IPS-20b (cell line): Measurements from ENCODE around the gene ADGRF4.

ENCODE experiments used
- H3K27ac ChIP-seq: one replicate; pipeline ENCODE4 v1.5.1; 2013; ENCODE audit warnings: low read length
- H3K27me3 ChIP-seq: 2 replicates; pipeline ENCODE4 v1.6.1; 2013; ENCODE audit warnings: mild to moderate bottlenecking, low read length, inconsistent platforms; ENCODE audit not compliant: insufficient read depth
- H3K36me3 ChIP-seq: 2 replicates; pipeline ENCODE4 v1.6.1; 2013; ENCODE audit warnings: low read depth, mild to moderate bottlenecking, inconsistent platforms, low read length, moderate library complexity; ENCODE audit not compliant: insufficient read depth
- H3K4me1 ChIP-seq: 2 replicates; pipeline ENCODE4 v1.6.1; 2013; ENCODE audit warnings: mild to moderate bottlenecking, control low read depth, inconsistent platforms, low read length, moderate library complexity; ENCODE audit not compliant: insufficient read depth
- H3K4me3 ChIP-seq: 2 replicates; pipeline ENCODE4 v1.5.1; 2013; ENCODE audit warnings: mild to moderate bottlenecking, low read length, inconsistent platforms
- H3K9ac ChIP-seq: 2 replicates; pipeline ENCODE4 v1.6.1; 2013; ENCODE audit warnings: low read depth, mild to moderate bottlenecking, inconsistent platforms, low read length, moderate library complexity
- H3K9me3 ChIP-seq: 2 replicates; pipeline ENCODE4 v1.6.1; 2013; ENCODE audit warnings: mild to moderate bottlenecking, low read depth, low read length, inconsistent platforms; ENCODE audit not compliant: insufficient read depth

The ADGRF4 gene

DNA sequence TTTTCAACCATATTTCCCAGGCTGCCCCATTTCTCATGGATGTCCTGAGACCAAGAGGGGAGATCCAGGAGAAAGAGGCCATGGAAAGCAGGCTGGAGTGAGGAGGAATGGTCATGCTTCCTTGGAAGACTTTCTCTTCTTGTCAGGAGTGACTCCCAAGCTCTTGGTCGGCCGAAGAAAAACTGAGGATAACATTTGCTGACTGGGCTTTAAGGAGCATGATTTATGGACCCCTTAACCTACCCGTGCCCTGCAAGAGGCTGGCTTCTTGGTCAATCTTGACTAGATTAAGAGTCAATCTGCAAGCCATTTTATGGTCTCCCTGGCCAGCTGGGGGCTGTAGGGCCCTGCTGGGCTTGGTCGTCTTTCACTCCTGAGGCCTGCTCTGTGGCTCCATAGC is 22.8 kb downstream of the ADGRF4 start:
- Histone ChIP-seq H3K4me3 (no peak overlapping the region), H3K27me3 (no peaks in the 10 kb centered on the region), H3K9me3 (no peaks in the 10 kb centered on the region), H3K4me1 (no peaks in the 10 kb centered on the region), H3K36me3 (no peaks in the 10 kb centered on the region), H3K9ac (no peak overlapping the region), H3K27ac (no peak overlapping the region)

DNA sequence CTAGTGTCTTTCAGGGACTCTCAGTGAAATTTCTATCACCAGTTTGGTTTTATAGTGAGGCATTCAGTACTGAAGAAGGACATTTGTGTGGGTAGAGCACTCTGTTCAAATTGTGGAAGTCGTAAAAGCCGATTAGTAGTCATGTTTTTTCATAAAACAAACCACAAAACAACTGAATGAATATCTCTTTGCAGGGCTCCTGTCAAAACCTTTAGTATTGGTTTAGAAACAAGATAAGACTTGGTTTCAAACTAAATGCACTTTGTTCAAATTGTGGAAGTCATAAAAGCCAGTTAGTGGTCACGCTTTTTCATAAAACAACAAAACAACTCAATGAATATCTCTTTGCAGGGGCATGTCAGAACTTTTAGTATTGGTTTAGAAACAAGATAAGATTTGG is 23.8 kb downstream of the ADGRF4 start:
- Histone ChIP-seq H3K36me3 (no peaks in the 10 kb centered on the region), H3K27me3 (no peaks in the 10 kb centered on the region), H3K9ac (no peak overlapping the region), H3K27ac (no peak overlapping the region), H3K4me1 (no peaks in the 10 kb centered on the region), H3K4me3 (no peak overlapping the region), H3K9me3 (no peaks in the 10 kb centered on the region)

DNA sequence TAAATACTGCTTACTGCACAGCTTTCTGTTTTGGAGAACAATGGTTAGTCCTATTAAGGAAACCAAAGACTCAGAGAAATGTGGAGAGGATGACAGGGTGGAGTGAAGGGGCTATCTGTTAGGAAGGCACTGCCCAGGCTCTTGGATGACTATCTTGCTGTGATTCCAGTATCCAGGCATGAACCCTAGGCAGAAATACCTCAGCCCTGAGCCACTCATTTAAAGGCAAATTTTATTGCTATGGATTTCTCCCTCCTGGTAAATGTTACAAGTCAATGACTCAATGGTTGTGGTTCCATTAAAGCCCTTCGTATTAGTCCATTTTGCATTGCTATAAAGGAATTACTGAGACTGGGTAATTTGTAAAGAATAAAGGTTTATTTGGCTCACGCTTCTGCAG is 25.9 kb downstream of the ADGRF4 start:
- Histone ChIP-seq H3K4me3 (no peak overlapping the region), H3K36me3 (no peaks in the 10 kb centered on the region), H3K4me1 (no peaks in the 10 kb centered on the region), H3K27me3 (no peaks in the 10 kb centered on the region), H3K9ac (no peak overlapping the region), H3K9me3 (no peaks in the 10 kb centered on the region), H3K27ac (no peak overlapping the region)

DNA sequence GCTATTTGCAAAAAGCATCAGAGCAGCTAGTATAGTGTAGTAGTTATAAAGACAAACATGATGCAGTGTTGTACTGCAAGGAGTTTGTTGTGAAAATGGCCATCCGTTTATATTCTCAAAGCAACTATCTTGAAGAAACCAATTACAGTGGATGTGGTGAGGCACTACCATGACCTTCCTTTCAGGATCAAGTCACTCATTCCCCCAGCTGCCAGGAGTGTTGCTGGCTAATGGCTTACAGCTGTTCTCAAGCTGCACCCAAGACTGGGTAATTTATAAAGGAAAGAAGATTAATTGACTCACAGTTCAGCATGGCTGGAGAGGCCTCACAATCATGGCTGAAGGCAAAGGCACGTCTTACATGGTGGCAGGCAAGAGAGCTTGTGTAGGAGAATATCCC is 29.0 kb downstream of the ADGRF4 start:
- Histone ChIP-seq H3K36me3 (no peaks in the 10 kb centered on the region), H3K4me3 (no peak overlapping the region), H3K27ac (no peak overlapping the region), H3K9me3 (no peaks in the 10 kb centered on the region), H3K9ac (no peak overlapping the region), H3K27me3 (no peaks in the 10 kb centered on the region), H3K4me1 (no peaks in the 10 kb centered on the region)

DNA sequence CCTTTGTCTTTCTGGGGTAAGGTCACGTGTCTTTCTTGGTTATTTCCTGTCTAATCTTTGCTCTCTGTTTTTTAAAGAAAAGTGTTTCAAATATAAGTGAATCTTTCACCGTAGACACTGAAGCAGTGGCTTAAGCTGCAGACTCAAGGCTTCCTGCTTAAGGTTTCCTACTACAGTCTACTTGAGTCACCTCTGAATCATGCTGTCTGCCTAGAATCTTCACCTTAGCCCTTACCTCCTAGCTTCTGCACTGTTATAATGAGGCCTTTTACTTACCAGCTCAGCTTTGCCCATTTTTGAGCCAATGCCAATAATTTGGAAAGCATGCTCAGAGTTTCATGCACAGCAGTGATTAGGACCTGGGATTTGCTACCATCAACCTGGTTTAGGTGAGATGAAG is 30.6 kb downstream of the ADGRF4 start:
- no peak overlapping the region for H3K27ac ChIP-seq
- peaks cover 7% of the 10 kb centered on the region; the same call in 1 of the 2 replicates for H3K4me1 ChIP-seq
- H3K9ac ChIP-seq = no peak overlapping the region
- H3K4me3 ChIP-seq = no peak overlapping the region
- no peaks in the 10 kb centered on the region for H3K36me3 ChIP-seq
- no peaks in the 10 kb centered on the region for H3K9me3 ChIP-seq
- H3K27me3 ChIP-seq = no peaks in the 10 kb centered on the region

DNA sequence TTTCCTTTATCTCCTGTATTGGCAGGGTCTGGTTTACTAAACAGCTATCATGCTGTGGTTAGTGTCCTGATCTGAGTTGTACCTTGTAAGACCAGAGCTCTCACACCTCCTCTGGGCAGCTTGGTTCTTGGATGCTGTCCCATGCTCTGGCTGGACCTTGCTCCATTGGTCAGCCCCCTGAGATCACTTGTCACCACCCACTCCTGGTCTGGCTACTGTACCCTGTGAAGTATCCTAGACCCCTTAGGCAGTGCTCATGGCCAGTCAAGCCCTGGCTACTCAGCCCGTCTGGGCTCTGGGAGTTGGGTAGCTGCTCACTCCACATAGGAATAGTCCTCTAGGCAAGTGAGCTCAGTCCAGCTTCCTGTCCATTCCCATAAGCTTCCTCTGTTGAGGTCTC is 31.1 kb downstream of the ADGRF4 start:
- Histone ChIP-seq H3K4me1 (peaks cover 12% of the 10 kb centered on the region), H3K4me3 (no peak overlapping the region), H3K27me3 (no peaks in the 10 kb centered on the region), H3K36me3 (no peaks in the 10 kb centered on the region), H3K27ac (no peak overlapping the region), H3K9ac (no peak overlapping the region), H3K9me3 (no peaks in the 10 kb centered on the region)

DNA sequence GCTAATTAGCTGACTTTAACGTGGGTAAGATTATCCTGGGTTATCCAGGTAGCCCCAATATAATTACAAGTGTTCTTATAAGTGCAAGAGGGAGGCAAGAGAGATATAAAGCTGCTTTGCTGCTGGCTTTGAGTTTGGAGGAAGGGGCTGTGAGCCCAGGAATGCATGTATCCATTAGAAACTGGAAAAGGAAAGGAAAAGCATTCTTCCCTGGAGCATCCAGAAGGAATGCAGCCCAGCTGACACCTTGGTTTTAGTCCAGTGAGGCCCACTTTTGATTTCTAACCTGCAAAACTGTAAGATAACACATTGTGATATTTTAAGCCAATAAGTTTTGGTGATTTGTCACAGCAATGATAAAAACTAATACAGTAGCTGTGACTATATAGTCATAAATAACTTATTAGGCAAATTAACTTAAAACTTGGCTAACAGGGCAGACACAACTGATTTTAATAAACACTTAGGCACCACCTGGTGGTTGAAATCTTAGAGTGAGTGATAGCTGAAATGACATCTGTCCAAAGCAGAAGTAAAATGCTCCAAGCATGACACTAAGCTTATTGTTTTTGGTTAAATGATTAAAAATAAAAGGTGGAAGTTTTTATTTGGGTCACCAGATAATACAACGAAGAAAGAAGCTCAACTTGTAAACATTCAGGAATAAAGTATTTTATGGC is 35.6 kb downstream of the ADGRF4 start:
- H3K4me1 ChIP-seq = peaks cover 35% of the 10 kb centered on the region
- no peaks in the 10 kb centered on the region for H3K36me3 ChIP-seq
- no peak overlapping the region for H3K9ac ChIP-seq
- no peaks in the 10 kb centered on the region for H3K9me3 ChIP-seq
- H3K27me3 ChIP-seq = no peaks in the 10 kb centered on the region
- peak overlapping the region; percentile 39; the same call in 1 of the 2 replicates for H3K4me3 ChIP-seq
- H3K27ac ChIP-seq = no peak overlapping the region

DNA sequence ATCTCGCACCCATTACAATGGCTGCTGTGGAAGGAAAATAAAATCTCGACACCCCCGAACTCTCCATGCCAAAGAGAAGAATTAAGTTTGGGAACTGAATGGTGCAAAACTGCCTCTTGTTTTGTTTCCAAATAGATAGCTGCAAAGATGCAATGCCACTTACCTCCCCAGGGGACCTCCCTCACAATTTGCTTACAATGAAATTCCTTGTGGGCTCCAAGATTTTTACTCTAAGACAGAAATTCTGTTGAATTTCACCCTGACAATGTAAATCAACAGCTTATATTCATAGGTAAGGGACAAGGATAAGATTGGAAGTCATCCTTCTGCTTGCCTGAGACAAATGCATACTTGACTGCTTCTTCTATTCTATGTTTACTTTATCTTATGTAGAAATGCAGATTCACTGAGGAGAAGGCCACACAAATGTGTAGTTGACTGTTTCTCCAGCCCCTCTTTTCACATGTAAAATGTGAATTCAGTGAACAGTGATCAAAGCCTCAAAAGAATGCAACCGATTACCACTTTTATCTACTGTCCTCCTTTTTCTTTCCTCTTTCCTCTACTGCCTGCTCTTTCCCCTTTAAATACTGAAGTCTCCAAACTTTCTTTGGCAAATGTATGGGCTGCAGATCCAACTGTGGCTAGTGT is 36.6 kb downstream of the ADGRF4 start:
- Histone ChIP-seq H3K27ac (no peak overlapping the region), H3K9me3 (no peaks in the 10 kb centered on the region), H3K27me3 (no peaks in the 10 kb centered on the region), H3K36me3 (no peaks in the 10 kb centered on the region), H3K4me3 (peak overlapping the region; percentile 39), H3K4me1 (peaks cover 35% of the 10 kb centered on the region), H3K9ac (0 out of 2 replicates have a peak overlapping the region, but pooled peaks have one; percentile 6)

DNA sequence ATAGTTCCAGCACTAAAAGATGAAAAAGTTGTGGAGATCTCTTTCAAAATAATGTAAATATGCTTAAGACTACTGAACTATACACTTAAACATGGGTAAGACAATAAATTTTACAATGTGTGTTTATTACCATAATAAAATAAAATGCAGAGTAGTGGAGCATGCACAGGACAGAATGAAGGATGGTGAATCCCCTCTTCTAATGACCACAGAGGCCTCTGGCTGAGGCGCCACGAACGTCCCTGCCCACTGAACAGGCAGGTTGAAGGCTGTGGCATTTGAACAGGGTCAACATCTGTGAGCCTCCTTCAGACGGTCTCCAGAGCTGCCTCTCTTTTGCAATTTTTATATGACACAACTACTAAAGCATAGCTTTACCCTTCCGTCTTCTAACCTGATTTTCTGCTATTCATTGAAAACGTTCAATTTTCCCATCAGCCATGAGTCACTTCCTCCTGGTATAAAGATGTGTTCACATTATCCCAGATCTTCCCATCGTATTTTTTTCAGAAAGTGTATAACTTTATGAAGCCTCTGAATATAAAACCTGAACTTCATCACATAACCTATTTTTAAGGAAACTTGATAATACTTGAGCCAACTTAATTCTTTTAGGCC is 37.8 kb downstream of the ADGRF4 start:
- H3K9ac ChIP-seq = no peak overlapping the region
- no peaks in the 10 kb centered on the region for H3K9me3 ChIP-seq
- no peaks in the 10 kb centered on the region for H3K27me3 ChIP-seq
- H3K27ac ChIP-seq = no peak overlapping the region
- no peak overlapping the region for H3K4me3 ChIP-seq
- H3K36me3 ChIP-seq = no peaks in the 10 kb centered on the region
- peaks cover 39% of the 10 kb centered on the region for H3K4me1 ChIP-seq

DNA sequence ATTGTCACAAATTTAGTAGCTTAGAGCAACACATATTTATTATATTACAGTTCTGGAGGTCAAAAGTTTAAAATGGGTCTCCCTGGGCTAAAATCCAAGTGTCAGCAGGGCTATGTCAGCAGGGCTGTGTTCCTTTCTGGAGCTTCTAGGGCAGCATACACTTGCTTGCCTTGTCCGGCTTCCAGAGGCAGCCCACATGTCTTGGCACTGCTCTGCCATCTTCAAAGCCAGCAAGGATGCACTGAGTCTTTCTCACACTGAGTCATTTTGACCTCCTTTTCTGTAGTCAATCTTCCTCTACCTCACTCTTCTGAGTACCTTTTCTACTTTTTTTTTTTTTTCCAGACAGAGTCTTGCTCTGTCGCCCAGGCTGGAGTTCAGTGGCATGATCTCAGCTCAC is 39.0 kb downstream of the ADGRF4 start:
- Histone ChIP-seq H3K27me3 (no peaks in the 10 kb centered on the region), H3K36me3 (no peaks in the 10 kb centered on the region), H3K27ac (no peak overlapping the region), H3K9me3 (no peaks in the 10 kb centered on the region), H3K4me1 (peaks cover 39% of the 10 kb centered on the region), H3K9ac (no peak overlapping the region), H3K4me3 (no peak overlapping the region)

DNA sequence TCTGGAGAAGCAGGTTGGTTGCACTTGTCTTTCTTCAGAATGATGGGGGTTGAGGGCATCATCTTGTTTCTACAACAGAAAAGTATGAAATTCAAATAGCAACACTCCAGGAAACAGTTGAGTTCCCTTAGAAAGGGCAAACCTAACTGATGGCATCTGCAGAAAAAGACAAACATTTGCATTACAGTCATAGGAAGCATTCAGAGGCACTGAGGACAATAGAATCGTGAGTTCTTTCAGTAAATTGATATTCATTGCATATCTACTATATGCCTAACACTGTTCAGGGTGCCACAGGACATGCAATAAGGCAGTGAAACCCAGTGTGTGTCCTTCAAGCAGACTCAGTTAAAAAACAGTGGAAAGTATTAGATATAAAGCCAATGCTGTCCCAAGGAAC is 42.3 kb downstream of the ADGRF4 start:
- H3K27me3 ChIP-seq = no peaks in the 10 kb centered on the region
- peaks cover 15% of the 10 kb centered on the region; the same call in 1 of the 2 replicates for H3K4me1 ChIP-seq
- no peak overlapping the region for H3K4me3 ChIP-seq
- H3K36me3 ChIP-seq = no peaks in the 10 kb centered on the region
- no peaks in the 10 kb centered on the region for H3K9me3 ChIP-seq
- no peak overlapping the region for H3K27ac ChIP-seq
- no peak overlapping the region for H3K9ac ChIP-seq

DNA sequence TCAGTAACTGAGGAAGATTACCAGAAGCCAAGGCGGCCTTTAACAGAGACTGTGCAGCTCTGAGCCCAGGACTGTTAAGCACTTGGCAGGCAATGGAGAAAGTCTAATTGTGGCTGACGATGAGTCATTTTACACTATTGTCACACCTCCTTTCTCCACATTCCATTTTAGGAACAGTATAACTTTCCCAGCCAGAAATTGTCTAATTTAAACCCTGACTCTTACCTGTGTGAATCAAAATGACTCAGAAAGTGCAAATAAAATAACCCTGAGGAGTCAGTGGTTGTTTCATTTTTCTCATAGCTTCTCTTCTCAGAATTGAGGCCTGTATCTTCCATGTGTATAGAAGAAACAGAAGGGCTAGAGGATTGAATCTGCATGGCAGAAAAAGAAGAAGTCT is 43.4 kb downstream of the ADGRF4 start:
- Histone ChIP-seq H3K9ac (no peak overlapping the region), H3K27ac (no peak overlapping the region), H3K4me1 (peaks cover 5% of the 10 kb centered on the region; the same call in 1 of the 2 replicates), H3K27me3 (no peaks in the 10 kb centered on the region), H3K4me3 (no peak overlapping the region), H3K9me3 (no peaks in the 10 kb centered on the region), H3K36me3 (no peaks in the 10 kb centered on the region)
